ENCODE results near the gene AHNAK2. TPM values are rescaled to one million over a fixed set of nuclear protein-coding genes. Genes with fewer than 3 reads are reported as not detected.

Gene AHNAK2
- total RNA-seq, 1 donor from 2014 or later, result 2.0 TPM

GRCh38 chr14:104939666-104940410 lies 38.3 kb downstream of the AHNAK2 start:
- DNase-seq (ENCODE audit: extremely low spot score, unreplicated experiment), result peak; percentile 50
- no peak overlapping the region for H3K27ac Mint-ChIP-seq
- TF ChIP-seq CTCF (conservative IDR thresholded peaks at IDR 0.05), result no peak
- no peaks in the 10 kb centered on the region for H3K4me1 Mint-ChIP-seq (ENCODE audit: unreplicated experiment)
- H3K27me3 Mint-ChIP-seq, result peaks cover 60% of the 10 kb centered on the region
- H3K36me3 Mint-ChIP-seq, result no peaks in the 10 kb centered on the region
- H3K9me3 Mint-ChIP-seq, result no peaks in the 10 kb centered on the region
- H3K4me3 Mint-ChIP-seq, result no peak overlapping the region

GRCh38 chr14:104938960-104939359 lies 39.2 kb downstream of the AHNAK2 start:
- Mint-ChIP-seq H3K27ac (no peak overlapping the region), H3K36me3 (no peaks in the 10 kb centered on the region), H3K4me3 (no peak overlapping the region), H3K27me3 (peaks cover 68% of the 10 kb centered on the region), H3K4me1 (ENCODE audit: unreplicated experiment) (no peaks in the 10 kb centered on the region), H3K9me3 (no peaks in the 10 kb centered on the region)
- no peak for TF ChIP-seq CTCF (conservative IDR thresholded peaks at IDR 0.05)
- DNase-seq (ENCODE audit: extremely low spot score, unreplicated experiment), result no peak

- TF ChIP-seq CTCF (conservative IDR thresholded peaks at IDR 0.05), result no peak
- Mint-ChIP-seq H3K9me3 (no peaks in the 10 kb centered on the region), H3K4me3 (no peak overlapping the region), H3K4me1 (ENCODE audit: unreplicated experiment) (no peaks in the 10 kb centered on the region), H3K36me3 (no peaks in the 10 kb centered on the region), H3K27ac (no peak overlapping the region), H3K27me3 (peaks cover 68% of the 10 kb centered on the region)
- DNase-seq (ENCODE audit: extremely low spot score, unreplicated experiment), result no peak
These were observed 39.7 kb downstream of the AHNAK2 start for GRCh38 chr14:104938436-104938835.

DNA sequence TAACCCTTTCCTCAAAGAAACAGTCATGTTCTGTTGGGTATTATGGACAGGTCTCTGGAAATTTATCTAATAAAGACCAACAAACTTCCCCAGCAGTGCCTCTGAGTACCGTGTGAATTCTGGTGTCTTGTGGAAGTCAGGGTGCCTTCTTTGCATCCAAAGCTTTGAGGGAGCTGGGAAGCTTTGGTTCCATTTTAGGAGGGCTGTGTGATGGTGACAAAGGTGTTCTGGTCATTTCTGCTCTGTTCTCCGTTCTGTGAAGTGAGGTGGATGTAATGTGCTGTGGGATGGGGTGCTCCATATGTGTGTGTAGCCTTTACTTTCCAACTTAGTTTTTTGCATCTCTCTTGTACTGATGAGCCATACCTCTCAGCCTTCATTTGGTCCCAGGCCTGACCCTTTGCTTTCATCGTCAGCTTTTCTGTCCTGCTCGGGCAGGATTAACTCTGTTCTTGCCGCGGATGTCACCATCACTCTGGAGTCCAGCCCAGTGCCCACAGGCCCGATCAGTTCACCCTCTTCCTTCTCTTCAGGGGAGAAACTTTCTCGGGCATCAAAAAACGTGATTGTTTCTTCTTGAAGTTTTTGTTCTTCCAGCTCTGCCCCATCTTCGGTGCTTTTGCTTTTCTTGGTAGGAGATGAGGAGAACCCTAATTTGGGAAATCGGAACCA lies 40.3 kb downstream of the AHNAK2 start:
- no peaks in the 10 kb centered on the region for H3K4me1 Mint-ChIP-seq (ENCODE audit: unreplicated experiment)
- H3K4me3 Mint-ChIP-seq, result no peak overlapping the region
- no peak for DNase-seq (ENCODE audit: extremely low spot score, unreplicated experiment)
- no peaks in the 10 kb centered on the region for H3K9me3 Mint-ChIP-seq
- peaks cover 68% of the 10 kb centered on the region for H3K27me3 Mint-ChIP-seq
- no peak overlapping the region for H3K27ac Mint-ChIP-seq
- no peaks in the 10 kb centered on the region for H3K36me3 Mint-ChIP-seq
- TF ChIP-seq CTCF (conservative IDR thresholded peaks at IDR 0.05), result no peak

GRCh38 chr14:104937161-104937560 lies 41.0 kb downstream of the AHNAK2 start:
- no peaks in the 10 kb centered on the region for H3K9me3 Mint-ChIP-seq
- no peak overlapping the region for H3K27ac Mint-ChIP-seq
- no peak overlapping the region for H3K4me3 Mint-ChIP-seq
- TF ChIP-seq CTCF (conservative IDR thresholded peaks at IDR 0.05), result no peak
- no peaks in the 10 kb centered on the region for H3K4me1 Mint-ChIP-seq (ENCODE audit: unreplicated experiment)
- peaks cover 70% of the 10 kb centered on the region for H3K27me3 Mint-ChIP-seq
- no peaks in the 10 kb centered on the region for H3K36me3 Mint-ChIP-seq
- no peak for DNase-seq (ENCODE audit: extremely low spot score, unreplicated experiment)
